Heart left ventricle (tissue), 13 donors: ENCODE results near the gene PCMTD2.

Source experiments
- POLR2A ChIP-seq, 2 donors: fragments of 450-650 bp; IDR thresholded peaks; one replicate each; pipeline ENCODE4 v1.6.1; 2017; ENCODE audit warnings: antibody characterized with exemption in 2 of 2, mild to moderate bottlenecking in 2 of 2, moderate library complexity in 2 of 2
- TF ChIP-seq, protein P1 (sequence below), 12 donors: fragments of 200-600 bp; sonication (generic) in 4 of 12; IDR thresholded peaks; one replicate each; pipeline versions ENCODE4 v1.5.0 to v1.8.0; 2018 to 2022; ENCODE audit warnings: antibody characterized with exemption in 12 of 12, mild to moderate bottlenecking in 5 of 12
- donor health status: ischemic (EF 13 %, LVEDD 7.1; RV severe dilation, severe dysfunction).
- donor health status: DM: no; HTN: yes; CAD: no.
- donor health status: DM: no; HTN: no; CAD: no.
- donor health status: ischemic (EF 25% LVEDD 6.9; RV normal size, moderate dysfunction).
- donor health status: ischemic (EF 25% LVEDD 5.7; RV mildly dilated, moderate dysfunction).
- donor health status: ischemic (EF 35%, LVEDD 5.7; RV mildly dilated, moderate dysfunction).
- donor health status: nonischemic (EF 11% LVEDD 7.7; RV severe dilation, severe dysfunction).
- donor health status: DM: yes; HTN: yes; CAD: no.
- donor health status: PGD.
- donor health status: ischemic (EF 29% LVEDD 5.4; RV normal size, mild dysfunction).
- donor health status: nonischemic (EF 23%, LVEDD 6.1; RV moderate dilation, normal function).

DNA sequence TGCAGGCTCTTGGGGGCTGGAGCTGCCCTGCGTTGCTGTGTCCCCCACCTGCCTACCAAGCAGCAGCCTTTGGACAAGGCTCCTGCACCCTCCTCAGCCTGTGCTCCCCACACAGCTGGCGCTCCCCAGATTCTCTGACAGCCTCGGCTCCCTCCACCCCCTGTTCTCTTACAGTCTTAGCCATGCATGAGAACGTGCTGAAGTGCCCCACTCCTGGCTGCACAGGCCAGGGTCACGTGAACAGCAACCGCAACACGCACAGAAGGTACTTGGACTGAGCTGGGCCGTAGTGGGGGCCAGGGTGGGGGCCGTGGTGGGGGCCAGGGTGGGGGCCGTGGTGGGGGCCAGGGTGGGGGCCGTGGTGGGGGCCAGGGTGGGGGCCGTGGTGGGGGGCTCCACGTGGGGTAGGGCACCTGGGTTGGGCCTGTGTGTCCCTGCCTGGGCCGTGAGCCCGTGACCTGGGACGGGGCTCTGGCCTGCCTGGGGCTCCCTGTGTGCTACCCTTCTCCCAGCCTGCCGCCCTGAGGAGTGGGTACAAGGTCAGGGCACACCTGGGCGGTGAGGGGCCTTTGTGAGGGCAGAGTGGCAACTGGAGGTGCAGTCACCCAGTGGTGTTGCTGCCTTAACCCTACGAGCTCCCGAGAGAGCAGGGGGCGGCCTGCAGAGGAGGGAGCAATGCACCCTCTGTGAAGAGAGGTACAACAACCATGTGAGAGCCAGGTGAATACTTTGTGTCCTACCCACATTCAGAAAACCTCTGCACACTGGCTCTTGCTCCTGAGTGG is 43.5 kb upstream of the PCMTD2 start:
- TF ChIP-seq, protein P1, sequence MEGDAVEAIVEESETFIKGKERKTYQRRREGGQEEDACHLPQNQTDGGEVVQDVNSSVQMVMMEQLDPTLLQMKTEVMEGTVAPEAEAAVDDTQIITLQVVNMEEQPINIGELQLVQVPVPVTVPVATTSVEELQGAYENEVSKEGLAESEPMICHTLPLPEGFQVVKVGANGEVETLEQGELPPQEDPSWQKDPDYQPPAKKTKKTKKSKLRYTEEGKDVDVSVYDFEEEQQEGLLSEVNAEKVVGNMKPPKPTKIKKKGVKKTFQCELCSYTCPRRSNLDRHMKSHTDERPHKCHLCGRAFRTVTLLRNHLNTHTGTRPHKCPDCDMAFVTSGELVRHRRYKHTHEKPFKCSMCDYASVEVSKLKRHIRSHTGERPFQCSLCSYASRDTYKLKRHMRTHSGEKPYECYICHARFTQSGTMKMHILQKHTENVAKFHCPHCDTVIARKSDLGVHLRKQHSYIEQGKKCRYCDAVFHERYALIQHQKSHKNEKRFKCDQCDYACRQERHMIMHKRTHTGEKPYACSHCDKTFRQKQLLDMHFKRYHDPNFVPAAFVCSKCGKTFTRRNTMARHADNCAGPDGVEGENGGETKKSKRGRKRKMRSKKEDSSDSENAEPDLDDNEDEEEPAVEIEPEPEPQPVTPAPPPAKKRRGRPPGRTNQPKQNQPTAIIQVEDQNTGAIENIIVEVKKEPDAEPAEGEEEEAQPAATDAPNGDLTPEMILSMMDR (IDR thresholded peaks at IDR 0.05) = no peak
- TF ChIP-seq POLR2A (IDR thresholded peaks at IDR 0.05) = no peak
